Measurements from ENCODE around the gene LYPLA2. TPM values are rescaled to one million over a fixed set of nuclear protein-coding genes. Genes with fewer than 3 reads are reported as not detected.

LYPLA2 gene
- total RNA-seq, 1 donor from 2014 or later, result 39.2 TPM

DNA sequence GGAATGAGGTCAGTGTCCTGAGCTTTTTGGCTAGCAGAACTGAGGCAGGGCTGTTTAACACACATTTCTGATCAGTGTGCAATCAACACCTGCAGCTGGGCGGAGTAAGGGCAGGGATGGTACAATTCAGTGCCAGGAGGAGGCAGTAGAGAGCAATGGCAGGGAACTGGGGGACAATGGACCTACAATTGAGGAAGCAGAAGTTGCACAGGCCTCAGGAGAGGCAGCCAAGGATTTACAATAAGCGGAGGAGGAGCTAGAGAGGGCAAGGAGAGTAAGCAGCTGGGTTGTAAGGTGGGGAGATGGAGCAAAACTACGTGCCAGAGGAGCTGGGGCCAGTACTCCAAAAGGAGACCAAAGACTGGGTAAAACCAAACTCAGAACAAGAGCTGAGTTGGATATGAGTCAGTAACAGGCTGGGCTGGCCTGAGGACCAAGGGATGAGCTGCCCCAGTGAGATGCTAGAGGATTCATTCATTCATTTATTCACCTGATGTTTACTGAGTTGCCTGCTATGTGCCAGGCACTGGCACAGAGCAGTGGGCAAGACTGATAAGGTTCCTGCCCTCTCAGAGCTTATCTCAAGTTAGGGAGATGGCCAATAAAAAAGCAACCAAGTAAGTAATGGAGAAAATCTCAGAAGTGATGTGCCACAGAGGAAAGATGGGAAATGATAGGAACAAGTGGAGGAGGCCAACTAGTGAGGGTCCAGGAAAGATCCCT lies 20.0 kb downstream of the LYPLA2 start:
- H3K4me1 Mint-ChIP-seq (ENCODE audit: unreplicated experiment), result no peaks in the 10 kb centered on the region
- H3K4me3 Mint-ChIP-seq (ENCODE audit: unreplicated experiment), result no peak overlapping the region
- H3K9me3 Mint-ChIP-seq (ENCODE audit: unreplicated experiment), result no peaks in the 10 kb centered on the region
- H3K36me3 Mint-ChIP-seq (ENCODE audit: unreplicated experiment), result peaks cover 41% of the 10 kb centered on the region
- H3K27ac Mint-ChIP-seq (ENCODE audit: unreplicated experiment), result no peak overlapping the region
- TF ChIP-seq, protein P1, sequence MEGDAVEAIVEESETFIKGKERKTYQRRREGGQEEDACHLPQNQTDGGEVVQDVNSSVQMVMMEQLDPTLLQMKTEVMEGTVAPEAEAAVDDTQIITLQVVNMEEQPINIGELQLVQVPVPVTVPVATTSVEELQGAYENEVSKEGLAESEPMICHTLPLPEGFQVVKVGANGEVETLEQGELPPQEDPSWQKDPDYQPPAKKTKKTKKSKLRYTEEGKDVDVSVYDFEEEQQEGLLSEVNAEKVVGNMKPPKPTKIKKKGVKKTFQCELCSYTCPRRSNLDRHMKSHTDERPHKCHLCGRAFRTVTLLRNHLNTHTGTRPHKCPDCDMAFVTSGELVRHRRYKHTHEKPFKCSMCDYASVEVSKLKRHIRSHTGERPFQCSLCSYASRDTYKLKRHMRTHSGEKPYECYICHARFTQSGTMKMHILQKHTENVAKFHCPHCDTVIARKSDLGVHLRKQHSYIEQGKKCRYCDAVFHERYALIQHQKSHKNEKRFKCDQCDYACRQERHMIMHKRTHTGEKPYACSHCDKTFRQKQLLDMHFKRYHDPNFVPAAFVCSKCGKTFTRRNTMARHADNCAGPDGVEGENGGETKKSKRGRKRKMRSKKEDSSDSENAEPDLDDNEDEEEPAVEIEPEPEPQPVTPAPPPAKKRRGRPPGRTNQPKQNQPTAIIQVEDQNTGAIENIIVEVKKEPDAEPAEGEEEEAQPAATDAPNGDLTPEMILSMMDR (IDR thresholded peaks at IDR 0.05), result peak; percentile 52
- DNase-seq (ENCODE audit: extremely low spot score, unreplicated experiment), result no peak
- no peaks in the 10 kb centered on the region for H3K27me3 Mint-ChIP-seq (ENCODE audit: unreplicated experiment)

DNA sequence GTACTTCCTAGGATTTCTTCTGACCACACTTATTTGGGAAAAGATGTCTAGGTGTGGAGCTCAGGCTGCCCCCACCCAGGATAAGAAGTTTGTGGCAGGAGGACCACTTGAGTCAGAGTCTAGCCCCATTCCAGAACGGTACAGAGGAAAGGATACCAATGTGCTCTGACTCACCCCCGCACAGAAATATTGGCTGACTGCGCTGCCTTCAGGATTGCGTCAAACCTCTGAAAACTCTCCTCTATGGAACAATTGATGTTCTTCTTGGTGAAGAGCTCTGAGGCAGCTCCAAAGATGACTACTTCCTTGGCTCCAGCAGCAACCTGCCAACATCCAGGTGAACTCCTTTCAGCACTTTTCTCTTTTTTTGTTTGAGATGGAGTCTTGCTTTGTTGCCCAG lies 23.1 kb downstream of the LYPLA2 start:
- Mint-ChIP-seq H3K27ac (ENCODE audit: unreplicated experiment) (no peak overlapping the region), H3K36me3 (ENCODE audit: unreplicated experiment) (peaks cover 40% of the 10 kb centered on the region), H3K4me3 (ENCODE audit: unreplicated experiment) (no peak overlapping the region), H3K9me3 (ENCODE audit: unreplicated experiment) (no peaks in the 10 kb centered on the region), H3K27me3 (ENCODE audit: unreplicated experiment) (no peaks in the 10 kb centered on the region), H3K4me1 (ENCODE audit: unreplicated experiment) (no peaks in the 10 kb centered on the region)
- no peak for DNase-seq (ENCODE audit: extremely low spot score, unreplicated experiment)
- TF ChIP-seq, protein P1 (IDR thresholded peaks at IDR 0.05), result no peak

DNA sequence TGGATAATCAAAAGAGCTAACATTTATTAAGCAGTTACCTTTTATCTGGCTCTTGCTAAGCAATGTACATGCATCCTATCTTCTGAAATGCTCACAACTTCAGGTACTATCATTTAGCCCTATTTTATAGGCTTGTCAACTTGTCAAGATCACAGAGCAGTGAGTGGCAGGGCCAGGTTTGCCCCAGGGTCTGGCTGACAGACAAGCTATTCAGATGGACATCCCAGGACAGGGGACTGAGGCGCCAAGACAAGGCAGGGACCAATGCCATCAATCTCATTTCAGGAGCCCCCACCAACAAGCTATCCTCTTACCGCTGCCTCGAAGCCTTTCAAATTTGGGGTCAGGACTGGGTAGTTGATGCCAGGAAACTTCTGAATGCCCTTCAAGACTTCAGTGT lies 25.4 kb downstream of the LYPLA2 start:
- H3K4me1 Mint-ChIP-seq (ENCODE audit: unreplicated experiment), result no peaks in the 10 kb centered on the region
- DNase-seq (ENCODE audit: extremely low spot score, unreplicated experiment), result no peak
- no peak overlapping the region for H3K27ac Mint-ChIP-seq (ENCODE audit: unreplicated experiment)
- H3K9me3 Mint-ChIP-seq (ENCODE audit: unreplicated experiment), result no peaks in the 10 kb centered on the region
- no peaks in the 10 kb centered on the region for H3K27me3 Mint-ChIP-seq (ENCODE audit: unreplicated experiment)
- no peak overlapping the region for H3K4me3 Mint-ChIP-seq (ENCODE audit: unreplicated experiment)
- TF ChIP-seq, protein P1 (IDR thresholded peaks at IDR 0.05), result no peak
- H3K36me3 Mint-ChIP-seq (ENCODE audit: unreplicated experiment), result peaks cover 34% of the 10 kb centered on the region

DNA sequence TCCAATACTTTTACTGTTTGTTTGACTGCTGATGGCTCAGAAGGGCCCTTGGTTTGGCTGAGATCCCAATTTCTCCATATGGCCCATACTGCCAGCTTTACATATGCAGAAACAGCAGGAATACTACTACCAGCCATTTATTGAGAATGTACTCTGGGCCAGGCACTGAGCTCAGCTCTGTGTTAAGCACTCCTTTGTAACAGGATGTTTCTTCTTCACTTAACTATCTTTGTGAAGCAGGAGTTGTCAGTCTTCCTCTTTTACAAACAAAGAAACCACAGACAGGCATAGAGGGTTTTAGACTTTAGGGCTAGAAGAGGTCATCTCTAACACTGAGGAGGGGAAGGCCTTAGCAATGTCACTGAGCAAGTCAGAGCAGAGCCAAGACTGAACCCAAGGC lies 26.0 kb downstream of the LYPLA2 start:
- H3K4me1 Mint-ChIP-seq (ENCODE audit: unreplicated experiment), result no peaks in the 10 kb centered on the region
- H3K9me3 Mint-ChIP-seq (ENCODE audit: unreplicated experiment), result no peaks in the 10 kb centered on the region
- no peak overlapping the region for H3K27ac Mint-ChIP-seq (ENCODE audit: unreplicated experiment)
- peaks cover 32% of the 10 kb centered on the region for H3K36me3 Mint-ChIP-seq (ENCODE audit: unreplicated experiment)
- no peaks in the 10 kb centered on the region for H3K27me3 Mint-ChIP-seq (ENCODE audit: unreplicated experiment)
- TF ChIP-seq, protein P1 (IDR thresholded peaks at IDR 0.05), result no peak
- no peak for DNase-seq (ENCODE audit: extremely low spot score, unreplicated experiment)
- no peak overlapping the region for H3K4me3 Mint-ChIP-seq (ENCODE audit: unreplicated experiment)

DNA sequence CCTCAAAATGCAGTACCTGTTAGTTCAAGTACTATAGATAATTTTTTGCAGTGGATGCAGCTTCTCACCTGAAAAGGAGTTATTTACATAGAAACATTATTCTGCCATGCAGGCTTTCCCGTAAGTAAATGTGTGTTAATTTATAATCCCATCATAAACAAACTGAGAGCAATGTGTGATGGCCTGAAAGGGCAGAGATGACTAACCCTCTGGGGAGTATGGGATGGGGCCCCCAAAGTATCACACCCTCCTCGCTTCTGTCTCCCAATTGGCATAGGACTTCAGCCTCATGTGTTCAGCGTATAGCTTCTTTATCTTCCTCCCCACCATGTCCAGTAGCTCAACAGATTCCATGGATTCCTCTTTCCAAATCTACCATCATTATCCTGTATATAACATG lies 26.7 kb downstream of the LYPLA2 start:
- TF ChIP-seq, protein P1 (IDR thresholded peaks at IDR 0.05), result no peak
- peaks cover 29% of the 10 kb centered on the region for H3K36me3 Mint-ChIP-seq (ENCODE audit: unreplicated experiment)
- no peak overlapping the region for H3K27ac Mint-ChIP-seq (ENCODE audit: unreplicated experiment)
- no peaks in the 10 kb centered on the region for H3K4me1 Mint-ChIP-seq (ENCODE audit: unreplicated experiment)
- H3K4me3 Mint-ChIP-seq (ENCODE audit: unreplicated experiment), result no peak overlapping the region
- DNase-seq (ENCODE audit: extremely low spot score, unreplicated experiment), result no peak
- H3K9me3 Mint-ChIP-seq (ENCODE audit: unreplicated experiment), result no peaks in the 10 kb centered on the region
- H3K27me3 Mint-ChIP-seq (ENCODE audit: unreplicated experiment), result no peaks in the 10 kb centered on the region
